ENCODE data around the gene RBM15B. TPM values are rescaled to one million over a fixed set of nuclear protein-coding genes. Genes with fewer than 3 reads are reported as not detected.
A peak's percentile ranks its signal among the peaks of the same experiment; 100 is the strongest.

Gene RBM15B
- total RNA-seq, 2 donors from 2014 or later, result 21.1 to 22.8 TPM

- WGBS, 2 donors, result 86 to 88% methylated on average over 4 to 12 of the region's 14 CpGs
- no peaks in the 10 kb centered on the region for H3K27me3 ChIP-seq
- DNase-seq (no peak), ATAC-seq (no peak)
- TF ChIP-seq CTCF (IDR thresholded peaks at IDR 0.05) (no peak), POLR2A (IDR thresholded peaks at IDR 0.05) (no peak)
- H3K4me3 ChIP-seq, result no peak overlapping the region
- H3K27ac ChIP-seq, result no peak overlapping the region
- no peaks in the 10 kb centered on the region for H3K9me3 ChIP-seq
- H3K4me1 ChIP-seq, result peaks cover 63% of the 10 kb centered on the region
- peaks cover 0 to 8% of the 10 kb centered on the region in 2 donors for H3K36me3 ChIP-seq (replicated peaks in 1 of 2; ENCODE audit: insufficient read depth in 1 of 2, low read depth in 2 of 2)
- intact Hi-C loops (cut with DNase I), result loop anchor here (10.0 kb wide), 1 partner anchor 281 kb away; the partner anchor contains the start of gene TEX264
These were observed 2.5 kb downstream of the RBM15B start for GRCh38 chr3:51393564-51393963.

- H3K4me1 ChIP-seq, result peaks cover 55% of the 10 kb centered on the region
These were observed 3.5 kb downstream of the RBM15B start for GRCh38 chr3:51394541-51394940.

GRCh38 chr3:51395493-51396213 is 4.6 kb downstream of the RBM15B start:
- intact Hi-C loops (cut with DNase I), result loop anchor here (10.0 kb wide), 1 partner anchor 279 kb away; the partner anchor contains the start of gene TEX264
- H3K4me3 ChIP-seq, result no peak overlapping the region
- H3K27me3 ChIP-seq, result no peaks in the 10 kb centered on the region
- TF ChIP-seq POLR2A (IDR thresholded peaks at IDR 0.05), result no peak
- no peak for TF ChIP-seq CTCF (IDR thresholded peaks at IDR 0.05)
- H3K27ac ChIP-seq, result no peak overlapping the region
- H3K36me3 ChIP-seq (replicated peaks in 1 of 2; ENCODE audit: insufficient read depth in 1 of 2, low read depth in 2 of 2), result peaks cover 0 to 8% of the 10 kb centered on the region in 2 donors
- no peak for ATAC-seq
- 55 to 63% methylated on average over 11 to 12 of the region's 12 CpGs for WGBS, 2 donors
- H3K9me3 ChIP-seq, result no peaks in the 10 kb centered on the region
- H3K4me1 ChIP-seq, result peaks cover 43% of the 10 kb centered on the region
- no peak for DNase-seq

More at GRCh38 chr3:51394541-51394940, 3.5 kb downstream of the RBM15B start:
- Histone ChIP-seq H3K4me3 (no peak overlapping the region), H3K27ac (no peak overlapping the region), H3K9me3 (no peaks in the 10 kb centered on the region), H3K27me3 (no peaks in the 10 kb centered on the region), H3K36me3 (replicated peaks in 1 of 2; ENCODE audit: insufficient read depth in 1 of 2, low read depth in 2 of 2) (peaks cover 0 to 8% of the 10 kb centered on the region in 2 donors)
- intact Hi-C loops (cut with DNase I), result loop anchor here (10.0 kb wide), 1 partner anchor 280 kb away; the partner anchor contains the start of gene TEX264
- TF ChIP-seq POLR2A (IDR thresholded peaks at IDR 0.05) (no peak), CTCF (IDR thresholded peaks at IDR 0.05) (no peak)
- WGBS, 2 donors, result 58 to 75% methylated on average over 4 to 5 of the region's 5 CpGs
- no peak for ATAC-seq
- DNase-seq, result no peak

GRCh38 chr3:51396401-51396800 is 5.3 kb downstream of the RBM15B start:
- DNase-seq, result peak in 1 of 4 donors; percentile 8
- 78 to 93% methylated on average over 1 of the region's 1 CpG for WGBS, 2 donors
- peaks cover 0 to 8% of the 10 kb centered on the region in 2 donors for H3K36me3 ChIP-seq (replicated peaks in 1 of 2; ENCODE audit: insufficient read depth in 1 of 2, low read depth in 2 of 2)
- TF ChIP-seq CTCF (IDR thresholded peaks at IDR 0.05), result no peak
- no peak for TF ChIP-seq POLR2A (IDR thresholded peaks at IDR 0.05)
- no peaks in the 10 kb centered on the region for H3K27me3 ChIP-seq
- intact Hi-C loops (cut with DNase I), result loop anchor here (10.0 kb wide), 1 partner anchor 278 kb away; the partner anchor contains the start of gene TEX264
- no peaks in the 10 kb centered on the region for H3K9me3 ChIP-seq
- H3K27ac ChIP-seq, result no peak overlapping the region
- H3K4me1 ChIP-seq, result peaks cover 41% of the 10 kb centered on the region
- no peak overlapping the region for H3K4me3 ChIP-seq
- no peak for ATAC-seq

All from body of pancreas (tissue), 4 donors.